Measurements from ENCODE around the gene TRIO. TPM values are rescaled to one million over a fixed set of nuclear protein-coding genes. Genes with fewer than 3 reads are reported as not detected.
"Not testable (repeated sequence)": the region's sequence is repeated elsewhere in the genome, so short reads cannot be mapped to it uniquely, and the experiment has no call there.

The TRIO gene
- 57.4 TPM for total RNA-seq (2013)
- polyA plus RNA-seq (10 to 100 TPM in 1 of 3 donors, 1 to 10 TPM in 2; 1.7 to 45.8 (median 2.1) TPM), polyA minus RNA-seq (68.8 and 71.5 TPM in 2 replicates), total RNA-seq (187 to 428 (median 249) reads per million in 11 experiments)

DNA sequence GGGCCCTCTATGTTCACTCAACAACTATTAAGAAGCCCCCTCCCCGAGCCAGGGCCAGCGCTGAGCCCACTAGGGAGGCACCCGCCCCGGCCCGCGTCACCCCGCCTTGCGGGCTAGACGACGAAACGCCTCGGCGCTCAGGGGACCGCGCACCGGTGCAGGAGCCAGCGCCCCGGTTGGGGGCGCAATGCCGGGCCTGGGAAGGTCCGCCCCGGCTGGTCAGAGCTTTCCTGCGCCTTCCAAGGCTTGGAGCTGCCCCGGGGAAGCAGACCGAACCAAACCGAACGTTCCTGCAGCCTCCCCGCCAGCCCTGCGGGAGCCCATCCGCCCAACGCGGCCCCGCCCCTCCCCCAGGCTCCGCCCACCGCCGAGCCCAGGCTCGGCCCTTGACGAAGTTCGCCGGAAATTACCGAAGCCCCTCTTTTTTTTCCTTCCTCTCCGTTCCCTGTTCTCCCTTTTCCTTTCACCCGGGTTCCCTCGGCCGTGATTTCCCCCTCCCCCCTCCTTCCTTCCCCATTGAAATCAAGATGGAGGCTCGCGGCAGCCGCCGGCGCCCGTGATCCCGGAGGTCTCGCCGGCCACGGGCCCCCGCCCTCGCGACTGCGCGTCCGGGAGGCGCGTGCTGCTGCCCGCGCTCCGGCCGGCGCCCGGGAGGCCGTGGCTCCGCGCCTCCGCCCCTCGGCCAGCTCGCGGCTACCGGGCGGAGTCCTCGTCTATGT, at the start of gene TRIO:
Gene TRIO (plus strand): TSS at position 516 of the 719 bp plus-strand sequence. CDS start 384 bp downstream, outside the sequence.
- Histone ChIP-seq H3K4me3 (replicated peaks in 1 of 3; ENCODE audit: low read depth in 2 of 3, low read length in 3 of 3) (peak within 1 kb of the TSS; percentile 75 to 91 (median 86)), H3K4me2 (replicated peaks; ENCODE audit: extremely low read depth, low read length, poor library complexity, severe bottlenecking) (peak within 1 kb of the TSS; percentile 96), H3K4me1 (ENCODE audit: control insufficient read depth in 1 of 2, insufficient read depth in 2 of 2, low read length in 2 of 2) (peaks cover 19 to 32% of the 10 kb centered on the region in 2 donors), H3K36me3 (replicated peaks in 1 of 2; ENCODE audit: control insufficient read depth in 1 of 2, insufficient read depth in 2 of 2, low read length in 2 of 2) (no peaks in the 10 kb centered on the region), H3K9ac (ENCODE audit: insufficient read depth, low read length, poor library complexity, severe bottlenecking) (peak within 1 kb of the TSS; percentile 81), H3K27me3 (ENCODE audit: control insufficient read depth in 2 of 2, insufficient read depth in 2 of 2, low read length in 2 of 2) (peaks cover 0 to 6% of the 10 kb centered on the region in 2 donors), H2AFZ (ENCODE audit: insufficient read depth, low read depth, low read length, poor library complexity, severe bottlenecking) (peak within 1 kb of the TSS; percentile 95), H3K79me2 (ENCODE audit: insufficient read depth, low read length) (peaks cover 40% of the 10 kb centered on the region), H3K27ac (ENCODE audit: low read depth in 1 of 2, low read length in 2 of 2) (peak within 1 kb of the TSS; percentile 54 to 85), H4K20me1 (ENCODE audit: insufficient read depth, low read length) (peaks cover 36% of the 10 kb centered on the region), H3K9me3 (replicated peaks in 1 of 2; ENCODE audit: control insufficient read depth in 1 of 2, insufficient read depth in 1 of 2, low read length in 2 of 2) (no peaks in the 10 kb centered on the region)
- Mint-ChIP-seq H3K9me3 (no peaks in the 10 kb centered on the region), H3K27ac (peak within 1 kb of the TSS; percentile 69 to 95 (median 92)), H3K4me3 (peak within 1 kb of the TSS; percentile 91 to 92), H3K4me1 (peaks cover 27% of the 10 kb centered on the region), H3K36me3 (no peaks in the 10 kb centered on the region), H3K27me3 (ENCODE audit: low read depth in 3 of 3) (peaks cover 4 to 15% (median 9%) of the 10 kb centered on the region in 3 donors)
- under 1% methylated on average over 79 of the region's 79 CpGs for WGBS (ENCODE audit: insufficient coverage)
- intact Hi-C loops (cut with micrococcal nuclease) = loop anchor here (2.0 to 10.0 kb wide), 3 partner anchors 62 to 128 kb away; no protein-coding TSS in a partner anchor
- TF ChIP-seq, protein P1, sequence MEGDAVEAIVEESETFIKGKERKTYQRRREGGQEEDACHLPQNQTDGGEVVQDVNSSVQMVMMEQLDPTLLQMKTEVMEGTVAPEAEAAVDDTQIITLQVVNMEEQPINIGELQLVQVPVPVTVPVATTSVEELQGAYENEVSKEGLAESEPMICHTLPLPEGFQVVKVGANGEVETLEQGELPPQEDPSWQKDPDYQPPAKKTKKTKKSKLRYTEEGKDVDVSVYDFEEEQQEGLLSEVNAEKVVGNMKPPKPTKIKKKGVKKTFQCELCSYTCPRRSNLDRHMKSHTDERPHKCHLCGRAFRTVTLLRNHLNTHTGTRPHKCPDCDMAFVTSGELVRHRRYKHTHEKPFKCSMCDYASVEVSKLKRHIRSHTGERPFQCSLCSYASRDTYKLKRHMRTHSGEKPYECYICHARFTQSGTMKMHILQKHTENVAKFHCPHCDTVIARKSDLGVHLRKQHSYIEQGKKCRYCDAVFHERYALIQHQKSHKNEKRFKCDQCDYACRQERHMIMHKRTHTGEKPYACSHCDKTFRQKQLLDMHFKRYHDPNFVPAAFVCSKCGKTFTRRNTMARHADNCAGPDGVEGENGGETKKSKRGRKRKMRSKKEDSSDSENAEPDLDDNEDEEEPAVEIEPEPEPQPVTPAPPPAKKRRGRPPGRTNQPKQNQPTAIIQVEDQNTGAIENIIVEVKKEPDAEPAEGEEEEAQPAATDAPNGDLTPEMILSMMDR (IDR thresholded peaks at IDR 0.05) = peak; percentile 45
- peak; percentile 71 to 75 (median 71) for DNase-seq

DNA sequence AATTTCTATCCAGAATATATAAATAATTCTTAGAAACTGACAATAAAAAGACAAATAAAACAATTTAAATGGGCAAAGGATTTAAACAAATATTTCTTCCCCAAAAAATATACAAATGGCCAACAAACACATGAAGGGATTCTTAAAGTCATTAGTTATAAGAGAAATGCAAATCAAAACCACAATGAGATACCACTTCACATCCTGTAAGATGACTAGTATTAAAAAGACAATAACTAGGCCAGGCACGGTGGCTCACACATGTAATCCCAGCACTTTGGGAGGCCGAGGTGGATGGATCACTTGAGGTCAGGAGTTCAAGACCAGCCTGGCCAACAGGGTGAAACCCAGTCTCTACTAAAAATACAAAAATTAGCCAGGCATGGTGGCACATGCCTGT, 45.8 kb upstream of the TRIO start:
- H3K79me2 ChIP-seq (ENCODE audit: insufficient read depth, low read length); H3K9me3 ChIP-seq (replicated peaks in 1 of 2; ENCODE audit: control insufficient read depth in 1 of 2, insufficient read depth in 1 of 2, low read length in 2 of 2); H3K27me3 Mint-ChIP-seq (ENCODE audit: low read depth in 3 of 3); H3K9me3 Mint-ChIP-seq; DNase-seq; intact Hi-C loops (cut with micrococcal nuclease); H3K27ac Mint-ChIP-seq; H3K36me3 ChIP-seq (replicated peaks in 1 of 2; ENCODE audit: control insufficient read depth in 1 of 2, insufficient read depth in 2 of 2, low read length in 2 of 2); H3K9ac ChIP-seq (ENCODE audit: insufficient read depth, low read length, poor library complexity, severe bottlenecking); H4K20me1 ChIP-seq (ENCODE audit: insufficient read depth, low read length); H3K27ac ChIP-seq (ENCODE audit: low read depth in 1 of 2, low read length in 2 of 2); H3K4me3 Mint-ChIP-seq; H3K4me2 ChIP-seq (replicated peaks; ENCODE audit: extremely low read depth, low read length, poor library complexity, severe bottlenecking); H3K4me1 ChIP-seq (ENCODE audit: control insufficient read depth in 1 of 2, insufficient read depth in 2 of 2, low read length in 2 of 2); H2AFZ ChIP-seq (ENCODE audit: insufficient read depth, low read depth, low read length, poor library complexity, severe bottlenecking); H3K4me3 ChIP-seq (replicated peaks in 1 of 3; ENCODE audit: low read depth in 2 of 3, low read length in 3 of 3); H3K4me1 Mint-ChIP-seq; H3K36me3 Mint-ChIP-seq; H3K27me3 ChIP-seq (ENCODE audit: control insufficient read depth in 2 of 2, insufficient read depth in 2 of 2, low read length in 2 of 2): not testable (repeated sequence)
- 100% methylated on average over 2 of the region's 2 CpGs for WGBS (ENCODE audit: insufficient coverage)

Data from CD14-positive monocyte (primary cell).